Measurements from ENCODE around the gene ASMTL. TPM values are rescaled to one million over a fixed set of nuclear protein-coding genes. Genes with fewer than 3 reads are reported as not detected.
"Not testable (repeated sequence)": the region's sequence is repeated elsewhere in the genome, so short reads cannot be mapped to it uniquely, and the experiment has no call there.

The ASMTL gene
- total RNA-seq, 2 experiments from 2014 or later: 29.4 to 30.5 TPM

GRCh38 chrX:1388651-1389050 is 64.1 kb downstream of the ASMTL start:
- no peak for DNase-seq
- peaks cover 74% of the 10 kb centered on the region for H3K36me3 Mint-ChIP-seq
- peak overlapping the region; percentile 22 for H3K27ac Mint-ChIP-seq
- H3K27me3 Mint-ChIP-seq: no peaks in the 10 kb centered on the region
- peaks cover 25% of the 10 kb centered on the region for H3K4me1 Mint-ChIP-seq
- H3K9me3 Mint-ChIP-seq: no peaks in the 10 kb centered on the region
- H3K4me3 Mint-ChIP-seq: peak overlapping the region; percentile 46

GRCh38 chrX:1387141-1387776 is 65.5 kb downstream of the ASMTL start:
- DNase-seq: no peak
- Mint-ChIP-seq H3K4me1 (peaks cover 27% of the 10 kb centered on the region), H3K36me3 (peaks cover 81% of the 10 kb centered on the region), H3K27me3 (peaks cover 2% of the 10 kb centered on the region), H3K9me3 (no peaks in the 10 kb centered on the region), H3K4me3 (peak overlapping the region; percentile 45), H3K27ac (peak overlapping the region; percentile 65)

- H3K4me3 Mint-ChIP-seq: no peak overlapping the region
- H3K9me3 Mint-ChIP-seq: no peaks in the 10 kb centered on the region
- peak overlapping the region; percentile 70 for H3K27ac Mint-ChIP-seq
- peaks cover 84% of the 10 kb centered on the region for H3K36me3 Mint-ChIP-seq
- peaks cover 29% of the 10 kb centered on the region for H3K4me1 Mint-ChIP-seq
- H3K27me3 Mint-ChIP-seq: peaks cover 4% of the 10 kb centered on the region
- no peak for DNase-seq
Measured at GRCh38 chrX:1386338-1387127, 66.2 kb downstream of the ASMTL start.

- no peak for DNase-seq
- H3K36me3 Mint-ChIP-seq: peaks cover 74% of the 10 kb centered on the region
- no peak overlapping the region for H3K27ac Mint-ChIP-seq
- peaks cover 25% of the 10 kb centered on the region for H3K4me1 Mint-ChIP-seq
- H3K27me3 Mint-ChIP-seq: peaks cover 4% of the 10 kb centered on the region
- H3K4me3 Mint-ChIP-seq: no peak overlapping the region
- no peaks in the 10 kb centered on the region for H3K9me3 Mint-ChIP-seq
Measured at GRCh38 chrX:1385253-1386223, 67.2 kb downstream of the ASMTL start.

- Mint-ChIP-seq H3K27ac (peak overlapping the region; percentile 48), H3K4me3 (no peak overlapping the region), H3K36me3 (peaks cover 69% of the 10 kb centered on the region), H3K4me1 (peaks cover 26% of the 10 kb centered on the region), H3K27me3 (peaks cover 4% of the 10 kb centered on the region), H3K9me3 (no peaks in the 10 kb centered on the region)
- no peak for DNase-seq
Measured at GRCh38 chrX:1384658-1385252, 68.0 kb downstream of the ASMTL start.

DNA sequence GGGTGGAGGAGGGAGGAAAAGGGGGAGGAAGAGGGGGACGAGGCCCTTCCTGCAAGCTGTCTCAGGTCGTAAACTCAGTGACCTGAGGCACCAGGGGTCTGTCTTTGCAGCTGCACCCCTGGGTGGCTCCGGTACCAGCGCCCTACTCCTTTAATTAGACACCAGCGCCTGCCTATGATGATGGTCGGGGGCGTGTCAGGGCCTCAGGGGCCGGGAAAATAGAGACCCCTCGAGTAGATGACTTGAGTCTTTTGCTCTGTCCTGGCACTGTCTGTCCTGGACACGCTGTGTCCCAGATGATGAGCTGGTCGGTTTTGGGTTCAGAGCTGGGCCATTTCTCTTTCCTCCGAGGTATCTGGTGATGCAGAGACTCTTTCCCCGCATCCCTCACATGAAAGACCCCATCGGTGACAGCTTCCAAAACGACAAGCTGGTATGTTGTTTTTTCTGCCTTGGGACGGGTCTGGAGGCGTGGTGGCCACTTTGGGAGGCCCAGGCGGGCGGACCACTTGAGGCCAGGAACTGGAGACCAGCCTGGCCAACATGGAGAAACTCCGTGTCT is 72.0 kb downstream of the ASMTL start:
- peak overlapping the region; percentile 48 for H3K27ac Mint-ChIP-seq

DNA sequence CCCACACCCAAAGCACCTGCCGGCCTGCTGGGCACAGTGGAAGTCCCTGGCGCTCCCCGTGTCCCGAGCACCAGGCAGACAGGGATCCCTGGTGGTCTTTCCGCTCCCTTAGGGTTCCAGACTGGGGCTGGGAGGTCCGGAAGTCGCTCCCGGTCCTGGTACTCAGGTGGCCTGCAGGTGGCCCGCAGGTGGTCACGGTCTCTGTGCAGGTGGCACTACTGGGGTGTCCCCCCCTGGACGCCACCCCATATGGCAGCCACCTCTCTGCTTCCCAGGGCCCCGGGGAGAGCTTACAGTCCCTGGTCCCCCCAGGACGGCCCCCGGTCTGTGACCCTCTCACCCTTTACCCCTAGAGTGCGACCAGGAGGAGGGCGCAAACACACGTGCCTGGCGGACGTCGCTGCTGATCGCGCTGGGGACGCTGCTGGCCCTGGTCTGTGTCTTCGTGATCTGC is 74.4 kb downstream of the ASMTL start:
- peaks cover 11% of the 10 kb centered on the region for H3K36me3 Mint-ChIP-seq
- H3K4me3 Mint-ChIP-seq: no peak overlapping the region
- H3K27ac Mint-ChIP-seq: no peak overlapping the region

More for the DNA sequence above, 72.0 kb downstream of the ASMTL start:
- no peaks in the 10 kb centered on the region for H3K9me3 Mint-ChIP-seq
- peaks cover 34% of the 10 kb centered on the region for H3K36me3 Mint-ChIP-seq
- peaks cover 11% of the 10 kb centered on the region for H3K4me1 Mint-ChIP-seq
- H3K4me3 Mint-ChIP-seq: no peak overlapping the region
- H3K27me3 Mint-ChIP-seq: peaks cover 4% of the 10 kb centered on the region
- DNase-seq: no peak

DNA sequence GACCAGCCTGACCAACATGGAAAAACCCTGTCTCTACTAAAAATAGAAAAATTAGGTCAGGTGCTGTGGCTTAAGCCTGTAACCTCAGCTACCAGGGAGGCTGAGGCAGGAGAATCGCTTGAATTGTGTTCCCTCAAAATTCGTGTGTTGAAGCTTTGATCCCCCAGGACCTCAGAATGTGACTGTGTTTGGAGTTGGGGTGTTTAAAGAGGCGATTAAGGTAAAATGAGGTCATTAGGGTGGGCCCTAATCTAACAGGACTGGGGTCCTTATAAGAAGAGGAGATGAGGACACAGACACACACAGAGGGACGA is 84.4 kb downstream of the ASMTL start:
- Mint-ChIP-seq H3K36me3 (peaks cover 10% of the 10 kb centered on the region), H3K4me1 (peaks cover 4% of the 10 kb centered on the region), H3K27ac (peak overlapping the region; percentile 36), H3K9me3 (no peaks in the 10 kb centered on the region), H3K4me3 (no peak overlapping the region), H3K27me3 (no peaks in the 10 kb centered on the region)
- no peak for DNase-seq

More for the DNA sequence above, 74.4 kb downstream of the ASMTL start:
- no peak for DNase-seq
- peaks cover 4% of the 10 kb centered on the region for H3K27me3 Mint-ChIP-seq
- H3K9me3 Mint-ChIP-seq: no peaks in the 10 kb centered on the region
- peaks cover 9% of the 10 kb centered on the region for H3K4me1 Mint-ChIP-seq

- H3K27ac Mint-ChIP-seq, H3K4me3 Mint-ChIP-seq, DNase-seq, H3K9me3 Mint-ChIP-seq, H3K27me3 Mint-ChIP-seq, H3K4me1 Mint-ChIP-seq: not testable (repeated sequence)
- H3K36me3 Mint-ChIP-seq: peaks cover 15% of the 10 kb centered on the region
Measured at GRCh38 chrX:1366363-1366762, 86.3 kb downstream of the ASMTL start.

- peaks cover 19% of the 10 kb centered on the region for H3K36me3 Mint-ChIP-seq
- no peak overlapping the region for H3K4me3 Mint-ChIP-seq
- no peak for DNase-seq
- no peaks in the 10 kb centered on the region for H3K27me3 Mint-ChIP-seq
- peaks cover 2% of the 10 kb centered on the region for H3K4me1 Mint-ChIP-seq
- H3K27ac Mint-ChIP-seq: no peak overlapping the region
- H3K9me3 Mint-ChIP-seq: peaks cover 3% of the 10 kb centered on the region
Measured at GRCh38 chrX:1361910-1362309, 90.8 kb downstream of the ASMTL start.

DNA sequence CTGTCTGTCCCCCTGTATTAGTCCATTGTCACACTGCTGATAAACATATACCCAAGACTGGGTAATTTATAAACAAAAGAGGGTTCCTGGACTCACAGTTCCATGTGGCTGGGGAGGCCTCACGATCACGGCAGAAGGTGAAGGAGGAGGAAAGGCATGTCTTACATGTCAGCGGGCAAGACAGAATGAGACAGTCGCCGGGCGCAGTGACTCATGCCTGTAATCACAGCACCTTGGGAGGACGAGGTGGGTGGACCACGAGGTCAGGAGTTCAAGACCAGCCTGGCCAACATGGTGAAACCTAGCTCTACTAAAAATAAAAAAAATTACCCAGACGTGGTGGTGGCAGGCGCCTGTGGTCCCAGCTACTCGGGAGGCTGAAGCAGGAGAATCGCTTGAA is 91.4 kb downstream of the ASMTL start:
- DNase-seq: no peak
- H3K4me1 Mint-ChIP-seq: peaks cover 2% of the 10 kb centered on the region
- peaks cover 3% of the 10 kb centered on the region for H3K9me3 Mint-ChIP-seq
- H3K4me3 Mint-ChIP-seq: no peak overlapping the region
- no peaks in the 10 kb centered on the region for H3K27me3 Mint-ChIP-seq
- H3K36me3 Mint-ChIP-seq: peaks cover 19% of the 10 kb centered on the region
- H3K27ac Mint-ChIP-seq: no peak overlapping the region

DNA sequence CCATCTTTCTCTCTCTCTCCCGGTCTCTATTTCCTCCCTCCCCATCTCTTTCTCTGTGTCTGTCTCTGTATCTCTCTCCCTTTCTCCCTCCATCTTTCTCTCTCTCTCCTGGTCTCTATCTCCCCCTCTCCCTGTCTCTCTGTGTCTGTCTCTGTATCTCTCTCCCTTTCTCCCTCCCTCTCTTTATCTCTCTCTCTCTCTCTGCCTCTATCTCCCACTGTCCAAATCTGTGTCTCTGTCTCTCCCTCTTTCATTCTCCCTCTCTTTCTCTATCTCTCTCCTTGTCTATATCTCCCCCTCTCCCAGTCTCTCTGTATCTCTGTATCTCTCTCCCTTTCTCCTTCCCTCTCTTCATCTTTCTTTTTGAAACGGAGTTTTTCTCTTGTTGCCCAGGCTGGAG is 92.5 kb downstream of the ASMTL start:
- peaks cover 19% of the 10 kb centered on the region for H3K36me3 Mint-ChIP-seq
- no peak for DNase-seq
- H3K4me1 Mint-ChIP-seq: peaks cover 5% of the 10 kb centered on the region
- H3K4me3 Mint-ChIP-seq: no peak overlapping the region
- peaks cover 3% of the 10 kb centered on the region for H3K9me3 Mint-ChIP-seq
- no peak overlapping the region for H3K27ac Mint-ChIP-seq
- H3K27me3 Mint-ChIP-seq: no peaks in the 10 kb centered on the region

GRCh38 chrX:1359477-1359873 is 93.2 kb downstream of the ASMTL start:
- Mint-ChIP-seq H3K36me3 (peaks cover 14% of the 10 kb centered on the region), H3K27ac (no peak overlapping the region), H3K27me3 (no peaks in the 10 kb centered on the region), H3K4me1 (peaks cover 3% of the 10 kb centered on the region), H3K9me3 (peaks cover 3% of the 10 kb centered on the region), H3K4me3 (no peak overlapping the region)
- no peak for DNase-seq

DNA sequence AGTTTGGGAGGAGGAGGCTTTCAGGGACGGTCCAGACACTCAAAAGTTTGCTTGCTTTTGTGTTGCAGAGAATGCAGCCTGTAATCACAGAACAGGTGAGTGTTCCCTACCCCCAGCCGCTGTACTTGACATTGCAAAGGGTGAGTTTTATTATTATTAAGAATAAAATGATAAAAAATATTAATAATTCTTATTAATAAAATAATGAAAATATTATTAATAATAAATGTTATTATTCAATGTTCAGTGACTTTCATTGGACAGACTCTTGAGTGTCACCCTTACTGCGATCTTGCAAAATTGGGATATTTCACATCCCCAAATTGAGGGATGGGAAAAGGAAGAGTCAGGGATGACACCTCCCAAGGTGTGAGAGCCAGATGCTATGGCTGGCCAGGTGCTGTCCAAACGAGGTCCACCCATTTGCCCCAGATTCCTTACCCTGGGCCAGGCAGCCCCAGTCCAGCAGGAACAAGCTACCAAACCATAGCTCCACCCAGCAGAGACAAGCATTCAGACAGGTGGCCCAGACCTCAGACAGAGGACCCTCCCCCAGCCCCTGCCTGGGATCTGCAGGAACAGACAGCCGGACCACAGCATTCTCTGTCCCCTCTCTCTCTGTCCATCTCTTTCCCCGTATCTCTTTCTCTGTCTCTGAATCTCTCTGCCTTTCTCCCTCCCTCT is 93.8 kb downstream of the ASMTL start:
- Mint-ChIP-seq H3K4me3 (no peak overlapping the region), H3K27ac (no peak overlapping the region), H3K27me3 (no peaks in the 10 kb centered on the region), H3K36me3 (peaks cover 14% of the 10 kb centered on the region), H3K4me1 (peaks cover 7% of the 10 kb centered on the region), H3K9me3 (peaks cover 5% of the 10 kb centered on the region)
- no peak for DNase-seq

Measured in activated naive CD8-positive, alpha-beta T cell treated with anti-CD3 and anti-CD28 coated beads for 36 hours (primary cell).